HG02623 (cell line): ENCODE measurements around the gene PPP6R3.
"Not testable (repeated sequence)": the region's sequence is repeated elsewhere in the genome, so short reads cannot be mapped to it uniquely, and the experiment has no call there.

ENCODE experiments used
- ATAC-seq: cut with Tn5 transposase; IDR thresholded peaks from one replicate; pipeline ENCODE4 v1.9.1; 2021; ENCODE audit warnings: moderate library complexity; ENCODE audit not compliant: unreplicated experiment

Gene PPP6R3

GRCh38 chr11:68523033-68523432, 62.5 kb downstream of the PPP6R3 start:
- ATAC-seq: no peak

DNA sequence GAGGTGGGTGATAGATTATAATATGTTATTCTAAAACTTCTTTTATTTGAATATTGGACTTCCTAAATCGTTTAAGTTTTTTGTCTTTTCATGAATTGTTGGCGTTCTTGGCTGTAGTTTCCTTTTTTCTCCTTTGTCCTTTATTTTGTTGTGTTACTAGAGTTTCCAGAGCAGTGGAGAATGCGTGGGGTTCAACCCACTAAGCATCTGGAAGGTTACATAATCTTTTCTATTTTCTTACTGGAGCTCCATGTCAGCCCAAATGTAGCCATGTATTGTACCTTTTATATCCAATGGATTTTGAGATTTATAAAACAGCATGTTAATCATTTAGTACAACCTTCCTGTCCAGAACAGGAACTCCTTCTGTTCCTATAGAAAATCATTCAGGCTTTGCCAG, 63.2 kb downstream of the PPP6R3 start:
- no peak for ATAC-seq

DNA sequence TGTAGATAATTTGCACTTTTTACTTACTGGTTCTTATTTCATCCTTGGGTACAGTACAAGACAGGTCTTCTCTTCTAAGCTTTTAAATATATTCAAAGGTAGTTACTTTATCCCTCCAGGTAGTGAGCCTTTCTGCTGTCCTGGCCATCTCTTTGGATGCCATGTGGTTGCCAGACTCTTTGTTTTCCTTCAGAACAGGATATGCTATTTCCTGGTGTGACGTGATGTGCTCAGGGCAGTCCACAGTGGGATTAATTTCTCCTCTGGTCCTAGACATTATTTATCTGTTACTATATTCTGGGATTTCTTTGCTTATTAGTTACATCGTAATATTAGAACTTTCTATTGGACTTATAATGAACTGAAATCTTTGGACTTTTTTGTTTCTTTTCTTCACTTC, 63.7 kb downstream of the PPP6R3 start:
- ATAC-seq: no peak

- no peak for ATAC-seq
These were observed 64.1 kb downstream of the PPP6R3 start for GRCh38 chr11:68524681-68525080.

DNA sequence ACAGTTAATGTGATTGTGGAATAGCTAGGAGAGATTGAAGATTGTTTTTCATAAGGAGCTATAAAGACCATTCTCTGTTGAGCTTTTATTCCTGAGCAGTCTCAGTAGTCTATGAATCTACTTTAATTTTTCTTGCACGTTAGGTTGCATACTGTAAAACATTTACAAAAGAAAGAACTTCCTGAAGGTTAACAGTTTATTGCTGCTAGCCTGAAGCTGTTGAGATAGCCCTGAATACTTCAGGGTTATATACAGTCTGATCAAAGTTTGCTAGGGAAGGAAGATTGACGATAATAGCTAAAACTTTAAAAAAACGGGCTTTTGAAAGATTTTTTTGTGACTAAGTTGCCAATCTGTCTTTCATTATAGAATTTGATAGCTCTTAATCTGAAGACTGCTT, 64.8 kb downstream of the PPP6R3 start:
- ATAC-seq: no peak

- ATAC-seq: no peak
These were observed 65.4 kb downstream of the PPP6R3 start for GRCh38 chr11:68525930-68526329.

- no peak for ATAC-seq
These were observed 67.0 kb downstream of the PPP6R3 start for GRCh38 chr11:68527585-68527984.

DNA sequence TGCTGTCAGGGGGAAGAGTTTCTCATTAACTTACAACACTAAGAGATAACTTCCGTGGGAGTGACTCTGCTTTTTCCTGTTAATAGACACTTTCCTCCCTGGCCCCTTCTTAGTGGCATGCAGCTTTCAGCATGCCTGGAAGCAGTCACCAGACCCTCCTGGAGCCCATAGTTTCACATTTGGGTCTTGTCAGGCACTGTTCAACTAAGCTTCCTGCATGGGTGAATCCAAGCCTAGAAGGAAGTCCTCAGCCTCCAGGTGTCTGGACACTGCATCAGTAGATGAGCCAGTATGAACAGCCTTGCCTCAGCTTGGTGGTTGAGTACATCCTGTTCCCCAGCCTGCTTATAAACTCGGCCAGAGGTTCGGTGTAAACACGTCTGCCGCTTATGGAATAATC, 68.1 kb downstream of the PPP6R3 start:
- ATAC-seq: no peak

GRCh38 chr11:68531129-68531693, 70.7 kb downstream of the PPP6R3 start:
- ATAC-seq: no peak

- ATAC-seq: no peak
These were observed 72.3 kb downstream of the PPP6R3 start for GRCh38 chr11:68532727-68533369.

- ATAC-seq: no peak
These were observed 73.4 kb downstream of the PPP6R3 start for GRCh38 chr11:68533945-68534344.

GRCh38 chr11:68535098-68535497, 74.5 kb downstream of the PPP6R3 start:
- no peak for ATAC-seq

GRCh38 chr11:68536706-68537105, 76.2 kb downstream of the PPP6R3 start:
- no peak for ATAC-seq

- no peak for ATAC-seq
These were observed 77.5 kb downstream of the PPP6R3 start for GRCh38 chr11:68538025-68538424.

GRCh38 chr11:68539395-68539794, 78.8 kb downstream of the PPP6R3 start:
- no peak for ATAC-seq

DNA sequence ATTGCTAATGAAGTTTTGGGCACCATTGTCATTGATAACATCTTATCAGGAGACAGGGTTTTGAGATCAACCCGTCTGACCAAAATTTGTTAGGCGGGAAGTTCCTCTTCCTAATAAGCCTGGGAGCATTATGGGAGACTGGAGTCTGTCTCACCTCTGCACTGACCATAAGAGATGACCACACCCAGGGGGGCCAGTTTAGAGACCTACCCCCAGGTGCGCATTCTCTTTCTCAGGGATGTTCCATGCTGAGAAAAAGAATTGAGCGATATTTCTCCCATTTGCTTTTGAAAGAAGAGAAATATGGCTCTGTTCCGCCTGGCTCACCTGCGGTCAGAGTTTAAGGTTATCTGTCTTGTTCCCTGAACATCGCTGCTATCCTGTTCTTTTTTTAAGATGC, 80.0 kb downstream of the PPP6R3 start:
- not testable (repeated sequence) for ATAC-seq

DNA sequence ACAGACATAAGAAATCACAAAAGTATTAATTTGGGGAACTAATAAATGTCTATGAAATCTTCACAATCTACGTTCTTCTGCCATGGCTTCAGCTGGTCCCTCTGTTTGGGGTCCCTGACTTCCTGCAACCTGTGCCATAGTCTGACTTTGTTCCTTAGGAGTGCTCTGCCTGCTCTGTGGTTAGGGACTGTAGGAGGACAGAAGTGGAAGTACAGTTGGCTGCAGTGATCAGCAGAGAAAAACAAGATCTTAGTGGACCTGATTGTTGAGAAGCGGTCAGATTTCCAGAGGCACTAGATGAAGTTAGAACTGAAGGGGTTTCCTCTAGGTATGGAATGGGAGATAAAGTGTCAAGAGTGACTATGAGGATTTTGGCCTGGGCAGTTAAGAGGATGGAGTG, 80.6 kb downstream of the PPP6R3 start:
- no peak for ATAC-seq

DNA sequence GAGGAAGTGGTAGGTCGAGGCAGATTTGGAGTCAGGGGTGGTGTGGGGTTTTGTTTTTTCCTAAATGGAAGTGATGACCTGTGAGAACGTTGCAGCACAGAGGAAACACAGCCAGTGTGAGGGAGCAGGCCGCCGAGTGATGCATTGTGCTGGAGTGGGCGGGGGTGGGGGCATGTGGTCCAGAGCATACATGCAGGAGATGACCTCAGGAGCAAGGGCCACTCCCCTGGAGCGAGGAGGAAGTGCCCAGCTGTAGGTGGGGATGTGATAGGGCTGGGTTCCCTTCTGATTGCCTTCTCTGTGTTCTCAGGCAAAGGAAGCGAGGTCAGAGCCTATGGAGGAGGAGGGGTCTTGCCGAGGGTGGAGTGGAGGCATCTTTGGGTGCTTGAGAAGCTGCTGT, 81.4 kb downstream of the PPP6R3 start:
- no peak for ATAC-seq

DNA sequence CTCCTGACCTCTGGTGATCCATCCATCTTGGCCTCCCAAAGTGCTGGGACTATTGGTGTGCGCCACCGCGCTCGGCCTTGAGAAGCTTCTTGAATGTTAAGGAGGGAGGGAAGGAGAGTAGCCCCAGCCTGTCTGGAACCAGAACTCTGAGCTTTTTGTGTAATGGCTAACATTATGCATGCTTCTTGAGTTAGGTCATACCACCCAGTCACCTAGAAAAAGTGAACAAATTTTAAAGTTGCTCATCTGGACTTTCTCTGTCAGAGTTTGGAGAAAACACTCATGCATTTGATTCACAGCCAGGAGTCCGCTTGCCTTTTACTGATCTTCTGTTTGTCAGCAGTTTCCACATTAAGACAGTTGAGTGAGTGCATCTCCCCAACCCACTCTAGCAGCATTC, 82.1 kb downstream of the PPP6R3 start:
- ATAC-seq: no peak

GRCh38 chr11:68543594-68543993, 83.0 kb downstream of the PPP6R3 start:
- no peak for ATAC-seq

GRCh38 chr11:68545347-68545746, 84.8 kb downstream of the PPP6R3 start:
- ATAC-seq: no peak

DNA sequence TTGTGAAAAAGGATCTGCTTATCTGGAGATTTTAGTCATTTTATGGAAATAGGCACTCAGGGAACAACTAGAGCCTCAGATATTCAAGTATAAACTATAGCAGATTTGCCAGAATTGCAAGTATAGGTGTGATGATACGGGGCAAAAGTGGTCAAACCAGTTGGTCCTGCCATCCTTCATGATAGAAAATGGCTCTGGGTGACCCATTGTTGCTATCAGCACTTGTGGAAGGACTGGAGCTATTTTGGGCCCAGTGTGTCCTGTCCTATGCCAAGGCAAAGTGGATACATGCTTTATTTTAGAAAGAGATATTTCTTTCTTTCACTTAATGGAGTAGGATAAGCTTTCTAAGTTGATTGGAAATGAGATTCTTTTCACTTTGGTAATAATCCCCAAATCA, 85.2 kb downstream of the PPP6R3 start:
- no peak for ATAC-seq

GRCh38 chr11:68546555-68546954, 86.0 kb downstream of the PPP6R3 start:
- no peak for ATAC-seq
